Colonic mucosa (tissue), 4 donors: ENCODE measurements around the gene OR2AE1. TPM values are rescaled to one million over a fixed set of nuclear protein-coding genes. Genes with fewer than 3 reads are reported as not detected.
A peak's percentile ranks its signal among the peaks of the same experiment; 100 is the strongest.

Experiments
- DNase-seq: peaks from one replicate; pipeline ENCODE4 v3.0.0-alpha.2; 2020
- H3K27ac ChIP-seq: fragments of 200-600 bp; one replicate; pipeline ENCODE4 v1.8.0; 2021
- H3K27me3 ChIP-seq: fragments of 200-600 bp; one replicate; pipeline ENCODE4 v1.8.0; 2021
- H3K36me3 ChIP-seq: fragments of 200-600 bp; one replicate; pipeline ENCODE4 v1.8.0; 2021
- H3K4me1 ChIP-seq: fragments of 200-600 bp; one replicate; pipeline ENCODE4 v1.8.0; 2021; ENCODE audit warnings: mild to moderate bottlenecking
- H3K4me3 ChIP-seq: fragments of 200-600 bp; one replicate; pipeline ENCODE4 v1.8.0; 2021
- H3K9ac ChIP-seq, 2 donors: one replicate each; pipeline ENCODE4 v1.7.0; 2013; ENCODE audit warnings: control low read depth in 2 of 2, low read depth in 2 of 2, low read length in 2 of 2
- H3K9me3 ChIP-seq: fragments of 200-600 bp; one replicate; pipeline ENCODE4 v1.8.0; 2021
- intact Hi-C: fragments of 100-400 bp; cut with DNase I; formaldehyde crosslinking; loops from one replicate; pipeline ENCODE4 v1.14.1; 2022
- total RNA-seq, 2 donors: library from RNA; stranded (reverse); fragmentation: NEBNext Ultra II Directional in 1 of 2; extraction: Animal tissue kit (Norgen Biotek cat#: 25700) in 1 of 2; gene quantifications; one replicate each; pipeline ENCODE4 v1.2.1, GENCODE V29; 2021
- TF ChIP-seq, protein P1 (sequence below): fragments of 200-600 bp; IDR thresholded peaks from one replicate; pipeline ENCODE4 v1.8.0; 2022; ENCODE audit warnings: antibody characterized with exemption, mild to moderate bottlenecking
- donor health status: healthy.
- donor health status: DM: no; HTN: no; CAD: no.
- donor health status: DM: no; HTN: no; CAD: no.

Gene OR2AE1
- total RNA-seq, 2 donors from 2014 or later, result not detected

DNA sequence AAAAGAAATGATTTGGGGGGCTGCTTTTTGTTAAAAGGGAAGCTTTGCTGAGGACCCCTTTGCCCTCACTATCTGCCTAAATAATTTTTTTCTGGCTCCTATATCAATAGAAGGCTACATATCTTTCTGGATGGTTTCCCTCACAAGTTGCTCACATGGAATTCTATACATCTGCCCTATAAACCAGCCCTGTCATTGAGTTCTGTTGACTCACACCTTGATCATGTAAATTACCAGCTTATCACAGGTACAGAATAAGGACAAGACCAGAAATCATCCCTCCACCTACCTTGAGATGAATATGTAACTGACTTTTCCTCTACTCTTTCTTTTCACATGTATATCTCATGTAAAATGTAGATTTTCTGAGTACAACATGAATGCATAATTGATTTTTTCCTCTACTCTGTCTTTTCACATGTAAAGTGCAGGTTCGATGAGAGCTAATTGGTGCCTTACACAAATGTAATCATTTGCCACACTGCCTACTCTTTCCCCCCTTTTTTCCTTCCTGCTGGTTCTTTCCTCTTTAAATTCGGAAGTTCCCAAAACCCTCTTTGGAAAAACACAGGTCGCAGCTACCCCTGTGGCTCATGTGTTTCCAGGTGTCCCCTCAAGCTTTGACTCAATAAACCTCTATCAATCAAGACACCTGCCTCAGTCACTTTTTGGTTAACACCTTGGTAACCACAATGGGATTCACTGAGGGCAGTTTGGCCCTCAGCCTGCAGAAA lies 36.5 kb downstream of the OR2AE1 start:
- peak overlapping the region; percentile 68 for H3K27ac ChIP-seq

DNA sequence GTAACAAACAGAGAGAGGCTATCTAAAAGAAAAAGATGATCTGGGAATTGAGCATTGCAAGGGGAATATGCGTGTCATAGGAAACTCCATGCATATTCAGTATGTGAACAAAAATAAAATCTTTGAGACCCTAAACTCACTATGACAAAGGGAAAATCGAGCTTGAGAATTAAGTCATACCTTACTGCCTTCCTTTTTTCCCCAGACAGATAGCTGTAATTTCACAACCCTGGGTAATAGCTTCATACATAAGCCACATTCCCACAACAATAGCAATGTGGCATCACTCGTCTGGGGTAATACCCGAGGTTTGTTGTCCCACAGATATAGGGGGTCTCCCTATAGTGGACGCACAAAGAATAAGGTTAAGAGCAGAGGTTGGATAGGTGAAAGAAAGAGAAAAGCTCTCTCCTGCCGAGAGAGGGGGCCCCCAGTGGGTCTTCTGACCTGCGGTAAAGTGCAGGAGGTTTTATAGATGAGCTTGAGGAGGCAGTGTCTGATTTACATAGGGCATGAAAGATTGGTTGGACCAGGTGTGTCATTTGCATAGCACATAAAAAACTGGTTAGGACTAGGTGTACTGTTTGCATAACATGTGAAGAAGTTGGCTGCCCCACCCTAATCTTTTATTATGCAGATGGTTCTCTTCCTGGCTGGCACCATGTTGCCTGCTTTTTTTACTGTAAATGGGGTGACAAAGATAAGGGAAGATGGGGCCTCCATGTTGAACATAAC lies 37.4 kb downstream of the OR2AE1 start:
- TF ChIP-seq, protein P1, sequence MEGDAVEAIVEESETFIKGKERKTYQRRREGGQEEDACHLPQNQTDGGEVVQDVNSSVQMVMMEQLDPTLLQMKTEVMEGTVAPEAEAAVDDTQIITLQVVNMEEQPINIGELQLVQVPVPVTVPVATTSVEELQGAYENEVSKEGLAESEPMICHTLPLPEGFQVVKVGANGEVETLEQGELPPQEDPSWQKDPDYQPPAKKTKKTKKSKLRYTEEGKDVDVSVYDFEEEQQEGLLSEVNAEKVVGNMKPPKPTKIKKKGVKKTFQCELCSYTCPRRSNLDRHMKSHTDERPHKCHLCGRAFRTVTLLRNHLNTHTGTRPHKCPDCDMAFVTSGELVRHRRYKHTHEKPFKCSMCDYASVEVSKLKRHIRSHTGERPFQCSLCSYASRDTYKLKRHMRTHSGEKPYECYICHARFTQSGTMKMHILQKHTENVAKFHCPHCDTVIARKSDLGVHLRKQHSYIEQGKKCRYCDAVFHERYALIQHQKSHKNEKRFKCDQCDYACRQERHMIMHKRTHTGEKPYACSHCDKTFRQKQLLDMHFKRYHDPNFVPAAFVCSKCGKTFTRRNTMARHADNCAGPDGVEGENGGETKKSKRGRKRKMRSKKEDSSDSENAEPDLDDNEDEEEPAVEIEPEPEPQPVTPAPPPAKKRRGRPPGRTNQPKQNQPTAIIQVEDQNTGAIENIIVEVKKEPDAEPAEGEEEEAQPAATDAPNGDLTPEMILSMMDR, result no peak
- intact Hi-C loops, result loop anchor here (10.0 kb wide), 1 partner anchor 305 kb away; no protein-coding TSS in a partner anchor
- Histone ChIP-seq H3K36me3 (no peaks in the 10 kb centered on the region), H3K9me3 (no peaks in the 10 kb centered on the region), H3K27ac (peak overlapping the region; percentile 68), H3K27me3 (no peaks in the 10 kb centered on the region), H3K9ac (no peak overlapping the region), H3K4me3 (no peak overlapping the region), H3K4me1 (peaks cover 3% of the 10 kb centered on the region)
- DNase-seq, result peak; percentile 65

More for the DNA sequence above, 36.5 kb downstream of the OR2AE1 start:
- H3K9me3 ChIP-seq, result no peaks in the 10 kb centered on the region
- H3K36me3 ChIP-seq, result no peaks in the 10 kb centered on the region
- H3K4me1 ChIP-seq, result peaks cover 3% of the 10 kb centered on the region
- TF ChIP-seq, protein P1, result no peak
- DNase-seq, result no peak
- no peak overlapping the region for H3K4me3 ChIP-seq
- no peaks in the 10 kb centered on the region for H3K27me3 ChIP-seq
- intact Hi-C loops, result loop anchor here (10.0 kb wide), 1 partner anchor 306 kb away; no protein-coding TSS in a partner anchor
- no peak overlapping the region for H3K9ac ChIP-seq

DNA sequence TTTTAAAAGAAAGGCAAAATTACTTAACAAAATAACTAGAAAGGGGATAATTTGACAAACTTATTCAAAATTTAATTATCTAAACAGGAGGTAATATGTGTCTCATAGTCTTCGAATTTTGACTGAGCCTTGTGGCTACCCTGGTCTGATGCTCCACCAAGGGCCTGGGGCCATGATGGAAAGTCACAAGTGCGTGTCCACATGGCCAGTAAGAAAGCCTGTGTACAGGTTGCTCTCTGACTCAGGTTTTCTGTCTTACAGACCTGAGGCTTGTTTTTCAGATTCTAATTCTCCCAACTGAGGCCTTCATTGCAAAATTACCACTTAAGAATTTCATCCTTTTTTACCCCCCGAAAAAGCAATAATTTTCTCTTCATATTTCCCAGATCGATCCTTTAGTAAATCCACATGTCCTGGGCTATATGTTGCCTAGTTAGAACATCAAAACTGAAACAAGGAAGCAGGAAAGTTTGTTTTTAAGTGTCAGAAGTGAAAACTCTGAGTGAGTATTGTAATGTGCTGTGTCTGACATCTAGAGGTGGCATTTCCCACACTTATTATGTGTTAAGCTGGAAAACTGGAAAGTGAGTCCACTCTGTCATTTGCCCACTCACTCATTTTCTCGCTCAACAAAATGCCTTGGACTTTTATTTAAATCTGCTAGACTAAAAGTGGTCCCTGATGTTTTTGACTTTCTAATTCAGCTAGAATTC lies 39.0 kb downstream of the OR2AE1 start:
- Histone ChIP-seq H3K9me3 (no peaks in the 10 kb centered on the region), H3K4me3 (no peak overlapping the region), H3K27ac (peak overlapping the region; percentile 6), H3K36me3 (no peaks in the 10 kb centered on the region), H3K9ac (peak overlapping the region in 1 of 2 donors; percentile 21), H3K27me3 (no peaks in the 10 kb centered on the region), H3K4me1 (peaks cover 3% of the 10 kb centered on the region)
- intact Hi-C loops, result no loop called here
- TF ChIP-seq, protein P1, result peak; percentile 32
- peak; percentile 33 for DNase-seq

DNA sequence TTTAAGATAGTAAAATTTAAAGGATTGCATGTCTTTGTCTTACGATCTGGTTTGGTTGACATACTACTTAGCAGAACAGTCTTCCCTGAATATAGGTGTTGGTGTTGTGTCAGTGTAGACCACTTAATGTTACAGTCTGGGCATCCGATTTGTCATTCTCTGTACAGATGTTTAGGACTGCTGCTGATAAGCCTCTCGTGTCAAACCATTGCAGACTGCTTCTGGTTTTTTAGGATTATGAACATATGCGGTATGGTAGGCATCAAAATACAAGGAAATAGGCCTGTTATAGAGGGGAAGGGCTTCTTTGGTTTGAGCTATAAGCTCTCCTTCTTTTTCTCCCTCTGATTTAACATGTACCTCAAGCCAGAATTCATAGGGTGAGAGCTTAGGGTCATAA lies 41.6 kb downstream of the OR2AE1 start:
- TF ChIP-seq, protein P1, result no peak
- H3K4me1 ChIP-seq, result peaks cover 3% of the 10 kb centered on the region
- no peak for DNase-seq
- no peaks in the 10 kb centered on the region for H3K36me3 ChIP-seq
- no peak overlapping the region for H3K9ac ChIP-seq
- H3K27ac ChIP-seq, result no peak overlapping the region
- H3K4me3 ChIP-seq, result no peak overlapping the region
- H3K9me3 ChIP-seq, result no peaks in the 10 kb centered on the region
- intact Hi-C loops, result no loop called here
- H3K27me3 ChIP-seq, result no peaks in the 10 kb centered on the region

DNA sequence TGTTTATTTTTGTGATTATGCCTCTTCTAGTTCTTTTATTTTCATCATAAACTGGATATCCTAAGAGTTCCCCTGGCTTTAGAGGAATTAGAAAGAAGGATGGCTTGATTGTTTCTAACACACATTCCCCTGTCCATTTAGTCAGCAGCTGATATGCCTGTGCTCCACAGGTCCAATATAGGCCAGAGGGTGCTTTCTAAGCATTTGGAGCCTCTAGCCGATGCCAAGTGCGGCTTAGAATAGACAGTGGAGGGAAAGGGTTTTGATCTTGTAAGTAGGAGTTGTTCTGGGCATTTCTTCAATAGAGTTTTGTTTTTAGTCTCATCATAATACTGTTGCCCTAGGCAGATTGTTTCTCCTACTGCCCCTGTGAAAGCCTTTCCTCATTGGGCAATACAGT lies 42.5 kb downstream of the OR2AE1 start:
- no peaks in the 10 kb centered on the region for H3K9me3 ChIP-seq
- H3K4me1 ChIP-seq, result no peaks in the 10 kb centered on the region
- H3K9ac ChIP-seq, result no peak overlapping the region

More for the DNA sequence above, 42.5 kb downstream of the OR2AE1 start:
- Histone ChIP-seq H3K27me3 (no peaks in the 10 kb centered on the region), H3K4me3 (no peak overlapping the region), H3K27ac (no peak overlapping the region), H3K36me3 (no peaks in the 10 kb centered on the region)
- intact Hi-C loops, result no loop called here
- no peak for DNase-seq
- TF ChIP-seq, protein P1, result no peak
